Right ventricle myocardium inferior (tissue), 1 donor: ENCODE measurements around the gene NFYB. TPM values are rescaled to one million over a fixed set of nuclear protein-coding genes. Genes with fewer than 3 reads are reported as not detected.

Experiments used
- ATAC-seq: fragments of 200-7000 bp; cut with Tn5 transposase; one replicate; pipeline ENCODE4 v1.9.1; 2020; ENCODE audit warnings: mild to moderate bottlenecking, moderate library complexity
- DNase-seq: peaks from one replicate; pipeline ENCODE4 v3.0.0; 2021; ENCODE audit errors: missing footprints
- intact Hi-C: fragments of 100-400 bp; cut with DNase I; formaldehyde crosslinking; loops from one replicate; pipeline ENCODE4 v1.11.0; 2022
- total RNA-seq: library from RNA; stranded (reverse); fragmentation: NEBNext Ultra II Directional; extraction: Animal tissue kit (Norgen Biotek cat#: 25700); gene quantifications from one replicate; pipeline ENCODE4 v1.2.1, GENCODE V29; 2021
- donor health status: DM: no; HTN: yes; CAD: no; lungs with severe emphysema.

NFYB gene
- total RNA-seq, 1 donor from 2014 or later: 39.8 TPM

- DNase-seq (no peak), ATAC-seq (no peak)
- intact Hi-C loops: no loop called here
Observed at GRCh38 chr12:104080764-104081163, 57.2 kb downstream of the NFYB start.

GRCh38 chr12:104079024-104079423, 59.0 kb downstream of the NFYB start:
- ATAC-seq (peak; percentile 80), DNase-seq (no peak)
- intact Hi-C loops: no loop called here

- no peak for ATAC-seq
- intact Hi-C loops: no loop called here
- DNase-seq: no peak
Observed at GRCh38 chr12:104073699-104074098, 64.3 kb downstream of the NFYB start.

DNA sequence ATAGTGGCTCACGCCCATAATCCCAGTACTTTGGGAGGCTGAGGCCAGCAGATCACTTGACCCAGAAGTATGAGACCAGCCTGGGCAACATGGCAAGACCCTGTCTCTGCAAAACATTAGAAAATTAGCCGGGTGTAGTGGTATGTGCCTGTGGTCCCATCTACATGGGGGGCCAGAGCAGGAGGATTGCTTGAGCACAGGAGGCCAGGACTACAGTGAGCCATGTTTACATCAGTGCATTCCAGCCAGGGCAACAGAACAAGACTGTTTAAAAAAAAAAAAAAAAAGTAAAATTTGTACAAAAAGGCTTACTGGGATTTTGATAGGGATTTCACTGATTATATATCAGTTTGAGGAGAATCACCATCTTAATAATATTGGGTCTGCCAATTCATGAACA, 65.9 kb downstream of the NFYB start:
- no peak for DNase-seq
- intact Hi-C loops: no loop called here
- no peak for ATAC-seq

Other genes starting within 250 kb of the NFYB start
- 402 TPM for gene HSP90B1, start 207.8 kb downstream of the NFYB start, total RNA-seq
- gene TDG, start 172.3 kb downstream of the NFYB start, total RNA-seq: 9.7 TPM
- gene GLT8D2, start 88.0 kb downstream of the NFYB start, total RNA-seq: 8.8 TPM
- 9.5 TPM for gene HCFC2, start 73.7 kb downstream of the NFYB start, total RNA-seq
- 89.3 TPM for gene TXNRD1, start 77.6 kb upstream of the NFYB start, total RNA-seq
- gene EID3, start 165.5 kb upstream of the NFYB start, total RNA-seq: 0.49 TPM